Ovary (tissue), 9 donors: ENCODE measurements around the gene FRMD5. TPM values are rescaled to one million over a fixed set of nuclear protein-coding genes. Genes with fewer than 3 reads are reported as not detected.

Experiments used
- DNase-seq, 5 donors: peaks; one replicate each; pipeline ENCODE4 v3.0.0-alpha.2; 2019 to 2020
- H3K27ac ChIP-seq, 2 donors: fragments of 200-600 bp; one replicate each; pipeline versions ENCODE4 v1.5.1 to v1.8.0; 2019 to 2022
- H3K27me3 ChIP-seq: fragments of 200-600 bp; one replicate; pipeline ENCODE4 v1.8.0; 2022
- H3K36me3 ChIP-seq: fragments of 200-600 bp; sonication (generic); one replicate; pipeline ENCODE4 v1.5.1; 2019
- H3K4me1 ChIP-seq: one replicate; pipeline ENCODE4 v1.8.1; 2013; ENCODE audit warnings: mild to moderate bottlenecking, moderate library complexity; ENCODE audit not compliant: insufficient read depth
- H3K4me3 ChIP-seq: fragments of 200-600 bp; sonication (generic); one replicate; pipeline ENCODE4 v1.5.1; 2017
- H3K9me3 ChIP-seq, 2 donors: fragments of 200-600 bp in 1 of 2; sonication (generic) in 1 of 2; one replicate each; pipeline versions ENCODE4 v1.5.1 to v1.8.1; 2013 to 2019; ENCODE audit warnings: mild to moderate bottlenecking in 1 of 2, moderate library complexity in 1 of 2
- EP300 ChIP-seq: sonication (generic); formaldehyde crosslinking; IDR thresholded peaks from one replicate; pipeline ENCODE4 v1.6.1; 2017; ENCODE audit warnings: antibody characterized with exemption
- POLR2A ChIP-seq: fragments of 450-650 bp; IDR thresholded peaks from one replicate; pipeline ENCODE4 v1.6.1; 2017; ENCODE audit warnings: antibody characterized with exemption, mild to moderate bottlenecking, moderate library complexity
- WGBS, 3 donors: extraction: QIAGEN DNeasy Blood & Tissue Kit in 1 of 3; methylation state at CpG; one replicate each; pipeline versions ENCODE4 v1.1.5 to v1.1.7; 2013 to 2017; 5-methylcytosine and 5-hydroxymethylcytosine counted together
- intact Hi-C, 4 donors: fragments of 100-400 bp; cut with DNase I; formaldehyde crosslinking; loops; one replicate each; pipeline versions ENCODE4 v1.11.0 to v1.15.1; 2022 to 2023
- polyA plus RNA-seq, 2 donors: library from polyadenylated mRNA; stranded (reverse); fragments of 200-250 nt in 1 of 2; fragments of 350-450 nt in 1 of 2; fragmentation: Illumina TruSeq in 1 of 2; extraction: RNeasy Lipid Tissue Mini Kit (QIAGEN cat#74804) in 1 of 2; gene quantifications; one replicate each; pipeline ENCODE4 v1.2.3, GENCODE V29; 2013 to 2014
- total RNA-seq, 7 donors: library from RNA; depleted of rRNA in 2 of 7; stranded (reverse); fragments of >200 nt in 2 of 7; fragmentation: NEBNext Ultra II Directional in 3 of 7; extraction: Animal tissue kit (Norgen Biotek cat#: 25700) in 3 of 7; gene quantifications; one replicate each; pipeline versions ENCODE4 v1.1.0 to v1.2.4, GENCODE V29; 2016 to 2023
- TF ChIP-seq, protein P1 (sequence below), 3 donors: fragments of 450-650 bp in 2 of 3; fragments of 200-600 bp in 1 of 3; IDR thresholded peaks; one replicate each; pipeline versions ENCODE4 v1.5.1 to v1.8.0; 2016 to 2022; ENCODE audit warnings: antibody characterized with exemption in 3 of 3, mild to moderate bottlenecking in 1 of 3
- donor health status: DM: no; HTN: no; CAD: no; lungs with moderate emphysema.
- donor health status: DM: no; HTN: no; CAD: no.
- donor health status: Bipolar disorder and iron deficiency.
- donor health status: DM: yes; HTN: yes; CAD: no.
- donor health status: DM: no; HTN: no; CAD: no.
- donor health status: DM: yes; HTN: yes; CAD: no.

Gene FRMD5
- total and polyA plus RNA-seq, 9 donors: 0.12 to 2.2 (median 0.32) TPM

DNA sequence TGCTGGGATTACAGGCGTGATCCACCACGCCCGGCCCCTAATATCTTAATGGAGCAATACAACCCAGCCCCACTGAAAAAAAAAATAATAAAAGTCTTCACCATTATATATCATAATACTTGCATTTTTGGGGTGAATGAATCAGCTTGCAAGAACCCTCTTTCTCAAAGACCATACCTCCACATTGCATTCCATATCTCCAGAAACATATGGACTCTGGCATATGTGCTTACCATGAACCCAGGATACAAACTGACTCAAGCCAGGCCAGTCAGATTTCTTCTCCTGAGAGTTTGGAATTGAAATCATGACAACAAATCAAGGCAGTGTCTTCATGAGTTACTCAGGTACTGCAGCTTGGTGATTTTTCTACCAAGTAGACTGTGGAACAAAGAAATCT is 101.2 kb downstream of the FRMD5 start:
- intact Hi-C loops: loop anchor here in 1 of 4 donors (5.0 kb wide), 1 partner anchor 248 kb away; no protein-coding TSS in a partner anchor
- no peaks in the 10 kb centered on the region for H3K9me3 ChIP-seq
- no peak for DNase-seq
- no peak overlapping the region for H3K27ac ChIP-seq
- H3K4me1 ChIP-seq: no peaks in the 10 kb centered on the region
- H3K36me3 ChIP-seq: no peaks in the 10 kb centered on the region
- no peak for TF ChIP-seq EP300
- no peak for TF ChIP-seq POLR2A
- TF ChIP-seq, protein P1, sequence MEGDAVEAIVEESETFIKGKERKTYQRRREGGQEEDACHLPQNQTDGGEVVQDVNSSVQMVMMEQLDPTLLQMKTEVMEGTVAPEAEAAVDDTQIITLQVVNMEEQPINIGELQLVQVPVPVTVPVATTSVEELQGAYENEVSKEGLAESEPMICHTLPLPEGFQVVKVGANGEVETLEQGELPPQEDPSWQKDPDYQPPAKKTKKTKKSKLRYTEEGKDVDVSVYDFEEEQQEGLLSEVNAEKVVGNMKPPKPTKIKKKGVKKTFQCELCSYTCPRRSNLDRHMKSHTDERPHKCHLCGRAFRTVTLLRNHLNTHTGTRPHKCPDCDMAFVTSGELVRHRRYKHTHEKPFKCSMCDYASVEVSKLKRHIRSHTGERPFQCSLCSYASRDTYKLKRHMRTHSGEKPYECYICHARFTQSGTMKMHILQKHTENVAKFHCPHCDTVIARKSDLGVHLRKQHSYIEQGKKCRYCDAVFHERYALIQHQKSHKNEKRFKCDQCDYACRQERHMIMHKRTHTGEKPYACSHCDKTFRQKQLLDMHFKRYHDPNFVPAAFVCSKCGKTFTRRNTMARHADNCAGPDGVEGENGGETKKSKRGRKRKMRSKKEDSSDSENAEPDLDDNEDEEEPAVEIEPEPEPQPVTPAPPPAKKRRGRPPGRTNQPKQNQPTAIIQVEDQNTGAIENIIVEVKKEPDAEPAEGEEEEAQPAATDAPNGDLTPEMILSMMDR (IDR thresholded peaks at IDR 0.05): no peak
- WGBS, 3 donors: 97 to 99% (median 98%) methylated on average over 3 of the region's 3 CpGs
- H3K27me3 ChIP-seq: no peaks in the 10 kb centered on the region
- no peak overlapping the region for H3K4me3 ChIP-seq

DNA sequence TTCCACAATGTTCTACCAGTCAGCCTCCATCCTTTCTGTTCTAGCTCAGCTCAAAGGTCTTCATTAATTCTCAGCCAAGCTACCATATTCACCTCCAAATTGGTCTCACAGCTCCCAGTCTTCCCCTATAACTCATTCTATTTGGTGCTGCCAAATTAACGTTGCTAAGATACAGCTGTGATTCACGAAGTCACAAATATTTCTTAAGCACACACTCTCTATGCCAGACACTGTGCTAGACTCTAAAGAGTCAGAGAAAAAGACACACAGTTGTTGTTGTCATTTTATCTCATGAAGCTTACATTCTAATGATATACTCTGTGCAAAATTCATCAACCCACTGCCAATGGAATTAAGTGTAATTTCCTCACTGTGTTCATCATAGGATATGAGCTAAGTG is 102.8 kb downstream of the FRMD5 start:
- intact Hi-C loops: loop anchor here in 1 of 4 donors (5.0 kb wide), 1 partner anchor 250 kb away; no protein-coding TSS in a partner anchor
- Histone ChIP-seq H3K27me3 (no peaks in the 10 kb centered on the region), H3K4me1 (no peaks in the 10 kb centered on the region), H3K36me3 (no peaks in the 10 kb centered on the region), H3K9me3 (no peaks in the 10 kb centered on the region), H3K4me3 (no peak overlapping the region), H3K27ac (no peak overlapping the region)
- 9 to 31% (median 19%) methylated on average over 2 of the region's 2 CpGs for WGBS, 3 donors
- TF ChIP-seq EP300: no peak
- no peak for TF ChIP-seq POLR2A
- TF ChIP-seq, protein P1 (IDR thresholded peaks at IDR 0.05): no peak
- no peak for DNase-seq

DNA sequence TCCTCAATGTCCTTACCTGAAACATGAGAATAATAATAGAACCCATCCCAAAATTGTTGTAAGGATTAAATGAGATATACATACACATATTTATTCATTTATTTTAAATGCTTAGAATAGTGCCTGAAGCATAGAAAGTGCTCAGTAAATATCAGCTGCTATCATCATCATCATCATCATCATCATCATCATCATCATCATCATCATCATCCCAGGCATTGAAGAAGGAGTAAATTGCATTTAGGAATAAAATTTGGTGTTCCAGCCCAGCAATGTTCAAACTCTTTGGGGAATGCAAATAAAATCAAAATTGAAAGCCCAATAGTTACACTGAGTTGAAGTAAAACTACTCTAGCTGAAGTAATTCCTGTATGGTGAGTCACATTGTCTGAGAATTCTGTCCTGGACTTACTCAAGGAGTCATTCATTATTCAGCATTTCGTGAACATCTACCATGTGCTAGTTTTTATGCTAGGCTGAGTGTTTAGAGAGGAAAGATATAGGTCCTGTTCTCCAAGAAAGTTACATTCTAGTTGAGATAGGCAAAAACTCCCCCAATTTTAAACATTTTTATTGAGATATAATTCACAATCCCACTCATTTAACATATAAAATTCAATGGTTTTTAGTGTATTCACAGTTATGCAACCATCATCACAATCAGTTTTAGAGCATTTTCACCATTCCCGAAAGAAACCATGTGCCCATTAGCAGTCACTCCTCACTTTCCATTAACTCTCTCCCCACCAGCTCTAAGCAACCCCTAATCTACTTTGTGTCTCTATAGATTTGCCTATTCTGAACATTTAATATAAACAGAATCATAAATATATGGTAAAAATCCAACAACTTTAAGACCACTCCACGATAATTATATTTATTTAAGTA is 107.2 kb downstream of the FRMD5 start:
- Histone ChIP-seq H3K4me3 (no peak overlapping the region), H3K27me3 (no peaks in the 10 kb centered on the region), H3K4me1 (no peaks in the 10 kb centered on the region), H3K9me3 (no peaks in the 10 kb centered on the region), H3K27ac (no peak overlapping the region), H3K36me3 (no peaks in the 10 kb centered on the region)
- WGBS, 3 donors: 42 to 47% (median 46%) methylated on average over 3 of the region's 3 CpGs
- TF ChIP-seq, protein P1 (IDR thresholded peaks at IDR 0.05): no peak
- TF ChIP-seq EP300 (no peak), POLR2A (no peak)
- no peak for DNase-seq
- intact Hi-C loops: no loop called here

DNA sequence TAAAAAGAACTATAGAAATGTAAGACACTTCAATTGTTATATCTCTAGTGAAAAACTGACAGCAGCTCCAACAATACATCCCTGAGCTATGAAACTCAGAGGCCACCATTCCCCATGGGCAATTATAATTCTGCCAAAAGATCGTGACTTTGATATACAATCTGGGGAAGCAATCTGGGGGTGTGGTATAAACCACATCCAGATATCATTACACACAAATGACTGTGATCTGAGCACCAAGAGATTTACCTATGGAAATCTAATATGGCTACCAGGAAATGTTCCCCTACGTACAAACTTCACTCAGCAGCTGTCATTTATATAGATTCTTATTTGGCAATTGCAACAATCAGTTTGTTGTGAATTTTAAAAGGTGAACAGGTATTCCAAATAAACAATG is 110.3 kb downstream of the FRMD5 start:
- Histone ChIP-seq H3K27me3 (no peaks in the 10 kb centered on the region), H3K4me1 (no peaks in the 10 kb centered on the region), H3K27ac (no peak overlapping the region), H3K9me3 (no peaks in the 10 kb centered on the region), H3K36me3 (no peaks in the 10 kb centered on the region), H3K4me3 (no peak overlapping the region)
- intact Hi-C loops: no loop called here
- TF ChIP-seq EP300 (no peak), POLR2A (no peak)
- TF ChIP-seq, protein P1 (IDR thresholded peaks at IDR 0.05): no peak
- no peak for DNase-seq
- 81 to 90% (median 86%) methylated on average over 2 of the region's 2 CpGs for WGBS, 3 donors
